ENCODE measurements around the gene ANAPC2. TPM values are rescaled to one million over a fixed set of nuclear protein-coding genes. Genes with fewer than 3 reads are reported as not detected.

Gene ANAPC2
- total RNA-seq, 1 experiment from 2014 or later = 21.9 TPM

DNA sequence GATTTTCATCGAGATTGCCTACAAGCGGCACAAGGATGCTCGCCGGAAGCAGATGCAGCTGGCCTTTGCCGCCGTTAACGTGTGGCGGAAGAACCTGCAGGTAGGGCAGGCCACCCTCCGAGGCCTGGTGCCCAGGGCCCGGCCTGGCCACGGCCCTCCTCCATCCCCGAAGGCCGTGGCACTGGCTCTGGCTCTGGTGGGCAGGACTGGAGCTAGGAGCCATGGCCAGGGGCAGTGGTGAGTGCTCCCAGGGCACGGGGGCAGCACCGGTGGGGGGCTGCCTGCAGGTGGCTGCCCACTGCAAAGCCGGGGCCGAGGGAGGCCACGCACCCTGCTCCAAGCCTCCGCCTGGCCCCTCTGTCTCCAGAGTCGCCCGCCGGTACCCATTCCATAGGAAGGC lies 24.6 kb downstream of the ANAPC2 start:
- no peak for DNase-seq (ENCODE audit: low read depth)

DNA sequence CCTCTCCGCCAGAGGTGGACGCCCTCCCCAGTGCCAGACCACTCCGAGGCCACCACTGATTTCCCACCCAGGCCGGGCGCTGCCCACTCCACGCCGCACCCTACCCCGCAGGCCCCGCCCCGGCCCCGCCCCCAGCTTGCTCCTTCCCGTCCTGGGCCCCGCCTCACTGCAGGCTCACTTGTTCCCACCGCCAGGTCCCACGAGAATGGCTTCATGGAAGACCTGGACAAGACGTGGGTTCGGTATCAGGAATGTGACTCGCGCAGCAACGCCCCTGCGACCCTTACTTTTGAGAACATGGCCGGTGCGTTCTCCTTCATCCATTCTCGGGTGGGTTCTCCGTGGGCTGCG lies 25.0 kb downstream of the ANAPC2 start:
- DNase-seq (ENCODE audit: low read depth) = no peak

DNA sequence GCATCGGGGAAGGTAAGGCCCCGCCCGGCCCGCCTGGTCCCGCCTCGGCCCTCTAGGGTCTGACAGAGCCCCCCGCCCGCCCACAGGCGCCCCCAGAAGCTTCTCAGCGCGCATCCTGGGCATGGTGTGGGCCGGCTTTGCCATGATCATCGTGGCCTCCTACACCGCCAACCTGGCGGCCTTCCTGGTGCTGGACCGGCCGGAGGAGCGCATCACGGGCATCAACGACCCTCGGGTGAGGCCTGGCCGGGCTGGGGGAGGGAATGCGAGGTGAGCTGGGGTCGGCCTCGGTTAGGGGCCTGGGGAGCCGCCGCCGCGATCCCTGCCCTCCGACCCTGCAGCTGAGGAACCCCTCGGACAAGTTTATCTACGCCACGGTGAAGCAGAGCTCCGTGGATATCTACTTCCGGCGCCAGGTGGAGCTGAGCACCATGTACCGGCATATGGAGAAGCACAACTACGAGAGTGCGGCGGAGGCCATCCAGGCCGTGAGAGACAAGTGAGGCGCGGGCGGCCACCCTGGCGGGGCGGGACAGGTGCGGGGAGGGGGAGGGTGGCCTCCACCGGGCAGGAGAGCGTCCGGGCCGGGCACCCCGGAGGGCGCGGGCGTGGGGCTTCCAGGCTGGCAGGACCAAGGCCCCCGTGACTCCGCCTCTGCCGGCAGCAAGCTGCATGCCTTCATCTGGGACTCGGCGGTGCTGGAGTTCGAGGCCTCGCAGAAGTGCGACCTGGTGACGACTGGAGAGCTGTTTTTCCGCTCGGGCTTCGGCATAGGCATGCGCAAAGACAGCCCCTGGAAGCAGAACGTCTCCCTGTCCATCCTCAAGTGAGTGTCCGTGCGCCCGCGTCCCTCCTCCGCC lies 25.6 kb downstream of the ANAPC2 start:
- DNase-seq (ENCODE audit: low read depth) = no peak

DNA sequence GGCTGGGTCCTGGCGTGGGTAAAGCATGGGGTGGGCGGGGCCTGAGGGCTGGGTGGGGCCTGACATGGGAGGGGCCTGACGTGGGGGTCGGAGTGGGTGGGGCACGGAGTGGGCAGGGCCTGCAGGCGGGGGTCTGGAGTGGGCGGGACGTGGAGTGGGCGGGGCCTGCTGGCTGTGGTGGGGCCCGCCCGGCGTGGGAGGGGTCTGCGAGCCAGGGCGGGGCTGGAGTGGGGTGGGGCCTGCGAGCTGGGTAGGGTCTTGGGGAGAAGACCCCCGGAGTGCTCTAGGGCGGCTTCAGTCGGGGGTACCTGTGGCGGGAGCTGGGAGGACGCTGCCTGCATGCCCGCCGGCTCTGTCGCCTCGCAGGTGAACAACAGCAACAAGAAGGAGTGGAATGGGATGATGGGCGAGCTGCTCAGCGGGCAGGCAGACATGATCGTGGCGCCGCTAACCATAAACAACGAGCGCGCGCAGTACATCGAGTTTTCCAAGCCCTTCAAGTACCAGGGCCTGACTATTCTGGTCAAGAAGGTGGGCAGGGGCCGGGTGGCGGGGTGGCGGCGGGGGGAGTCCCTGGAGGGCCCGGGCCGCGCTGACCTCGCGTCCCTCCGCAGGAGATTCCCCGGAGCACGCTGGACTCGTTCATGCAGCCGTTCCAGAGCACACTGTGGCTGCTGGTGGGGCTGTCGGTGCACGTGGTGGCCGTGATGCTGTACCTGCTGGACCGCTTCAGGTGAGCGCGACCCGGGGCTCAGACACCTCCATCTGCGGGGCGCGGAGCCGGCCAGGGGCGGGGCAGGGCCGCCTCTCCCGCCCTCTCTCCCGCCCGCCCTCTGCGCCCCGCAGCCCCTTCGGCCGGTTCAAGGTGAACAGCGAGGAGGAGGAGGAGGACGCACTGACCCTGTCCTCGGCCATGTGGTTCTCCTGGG lies 26.5 kb downstream of the ANAPC2 start:
- no peak for DNase-seq (ENCODE audit: low read depth)

DNA sequence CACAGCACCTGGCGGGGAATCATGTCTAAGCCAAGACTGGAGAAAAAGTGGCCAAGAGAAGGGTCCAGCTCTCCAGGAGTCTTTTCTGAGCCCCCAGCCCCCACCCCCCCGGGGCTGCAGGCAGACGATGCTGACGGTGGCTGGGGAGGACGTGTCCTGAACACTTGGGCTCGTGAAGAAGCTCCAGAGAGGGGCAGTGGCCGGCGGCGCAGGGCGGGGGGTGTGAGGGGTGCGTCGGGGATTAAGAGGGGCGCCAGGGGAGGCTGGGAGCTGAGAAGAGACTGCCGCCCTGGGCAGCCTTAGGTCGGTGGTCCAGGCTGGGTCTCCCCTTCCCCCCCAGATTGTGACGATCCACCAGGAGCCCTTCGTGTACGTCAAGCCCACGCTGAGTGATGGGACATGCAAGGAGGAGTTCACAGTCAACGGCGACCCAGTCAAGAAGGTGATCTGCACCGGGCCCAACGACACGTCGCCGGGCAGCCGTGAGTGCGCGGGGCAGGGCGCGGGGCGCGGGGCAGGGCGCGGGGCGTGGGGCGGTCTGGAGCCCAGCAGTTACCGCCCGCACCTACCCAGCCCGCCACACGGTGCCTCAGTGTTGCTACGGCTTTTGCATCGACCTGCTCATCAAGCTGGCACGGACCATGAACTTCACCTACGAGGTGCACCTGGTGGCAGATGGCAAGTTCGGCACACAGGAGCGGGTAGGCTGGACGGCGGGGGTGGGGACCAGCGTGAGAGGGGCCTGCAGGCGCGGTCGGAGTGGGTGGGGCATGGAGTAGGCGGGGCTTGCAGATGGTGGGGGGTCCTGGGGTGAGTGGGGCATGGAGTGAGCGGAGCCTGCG lies 27.4 kb downstream of the ANAPC2 start:
- no peak for DNase-seq (ENCODE audit: low read depth)

DNA sequence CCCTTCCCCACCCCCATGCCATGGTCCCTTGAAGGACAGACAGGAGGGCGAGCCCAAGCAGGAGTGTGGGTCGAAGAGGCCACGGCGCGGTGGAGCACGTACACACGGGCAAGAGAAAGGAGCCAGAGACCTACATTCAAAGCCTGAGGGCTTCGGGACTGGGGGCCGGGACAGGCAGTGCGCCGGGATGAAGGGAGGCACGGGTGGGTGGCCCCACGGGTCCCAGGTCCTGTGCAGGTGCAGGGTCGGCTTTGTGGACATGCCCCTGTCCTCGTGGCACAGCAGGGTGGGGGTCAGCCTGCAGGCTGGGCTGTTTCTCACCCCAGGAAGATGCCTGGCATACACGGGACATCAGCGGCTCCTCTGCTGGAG lies 28.3 kb downstream of the ANAPC2 start:
- DNase-seq (ENCODE audit: low read depth) = no peak

DNA sequence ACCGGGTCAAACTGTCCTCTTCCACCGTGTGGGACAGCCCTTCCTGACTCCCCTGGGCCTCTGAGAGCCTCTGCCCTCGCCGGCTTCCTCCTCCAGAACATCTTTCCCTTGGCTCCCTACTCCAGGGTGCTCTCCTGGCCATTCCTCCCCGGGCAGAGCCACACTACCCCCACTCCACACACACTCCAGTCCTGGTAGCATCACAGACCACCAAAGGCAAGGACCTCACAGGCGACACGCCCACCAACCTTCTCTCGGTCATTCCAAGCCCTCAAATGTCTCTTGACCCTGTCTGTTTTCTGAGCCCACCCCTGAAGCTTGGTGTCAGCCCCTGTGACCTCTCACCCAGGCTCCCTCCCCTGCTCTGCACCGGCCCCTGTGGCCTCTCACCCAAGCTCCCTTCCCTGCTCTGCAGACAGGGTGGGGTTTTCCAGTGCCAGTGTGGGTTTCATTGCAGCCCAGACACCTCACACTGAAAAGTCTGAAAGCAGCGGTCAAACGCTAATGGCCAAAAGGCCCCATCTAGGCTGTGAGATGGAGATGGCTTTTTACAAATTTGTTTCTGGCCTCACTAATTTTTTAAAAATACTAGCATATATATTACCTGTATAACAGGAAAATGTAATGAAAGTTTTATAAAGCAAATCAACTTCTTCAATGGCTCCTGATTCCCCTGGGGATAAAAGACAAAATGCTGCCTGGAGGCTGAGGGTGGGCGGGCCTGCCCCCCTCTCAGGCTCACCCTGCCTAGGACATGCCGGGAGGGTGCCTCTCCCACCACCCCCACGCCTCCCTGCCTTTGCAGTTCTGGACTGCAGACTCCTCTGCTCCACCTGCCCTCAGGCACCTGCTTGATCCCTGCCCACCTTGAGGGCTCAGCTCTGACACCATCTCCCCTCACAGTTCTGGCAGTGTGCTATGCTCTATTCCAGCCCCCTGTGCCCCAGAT lies 29.0 kb downstream of the ANAPC2 start:
- DNase-seq (ENCODE audit: low read depth) = no peak

DNA sequence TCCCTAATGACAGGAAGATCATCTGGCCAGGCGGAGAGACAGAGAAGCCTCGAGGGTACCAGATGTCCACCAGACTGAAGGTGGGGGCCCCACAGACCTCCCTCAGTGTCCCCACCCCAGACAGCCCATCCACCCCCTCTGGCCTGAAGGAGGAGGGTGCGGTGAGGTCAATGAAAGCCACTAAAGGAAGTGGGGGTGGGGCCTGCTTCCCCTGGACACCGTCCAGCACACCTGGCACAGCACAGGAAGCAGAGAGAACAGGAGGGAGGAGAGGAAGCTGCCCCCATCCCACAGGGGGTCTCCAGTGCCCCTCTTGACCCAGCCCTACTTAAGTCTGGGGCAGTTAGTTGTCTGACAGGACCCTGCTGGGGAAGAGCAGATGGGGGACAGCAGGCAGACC lies 29.7 kb downstream of the ANAPC2 start:
- no peak for DNase-seq (ENCODE audit: low read depth)

DNA sequence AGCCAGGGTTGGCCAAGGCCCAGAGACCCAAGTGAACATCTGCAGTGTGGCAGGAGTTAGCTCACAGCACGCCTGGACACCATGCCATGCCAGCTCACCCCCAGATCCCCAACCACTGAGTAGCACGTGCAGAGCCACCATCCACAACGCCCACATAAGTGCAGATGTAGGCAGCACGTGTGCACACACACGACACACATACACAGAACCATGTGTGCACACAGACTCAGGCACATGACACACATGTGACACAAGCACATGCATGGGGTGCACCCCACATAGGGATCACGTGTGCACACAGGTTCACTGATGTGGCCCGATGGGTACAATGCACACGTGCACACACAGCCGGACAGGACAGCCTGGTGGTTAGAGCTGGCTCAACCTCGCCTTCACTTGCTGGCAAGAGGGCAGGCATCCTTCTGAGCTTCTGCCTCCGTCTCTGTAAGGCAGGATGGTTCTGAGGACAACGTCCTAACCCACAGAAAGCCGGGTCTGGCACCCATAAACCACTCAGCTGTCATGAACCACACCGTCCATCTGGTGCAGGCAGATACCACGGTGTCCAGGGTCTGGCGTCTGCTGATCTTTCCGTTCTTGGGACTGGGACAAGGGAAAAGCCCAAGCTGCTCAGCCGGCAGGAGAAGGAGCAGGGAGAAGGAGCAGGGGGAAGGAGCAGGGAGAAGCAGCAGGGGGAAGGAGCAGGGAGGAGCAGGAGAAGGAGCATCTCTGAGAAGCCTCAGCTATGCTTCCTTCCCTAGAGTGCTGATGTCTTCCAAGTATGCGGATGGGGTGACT lies 30.5 kb downstream of the ANAPC2 start:
- no peak for DNase-seq (ENCODE audit: low read depth)

DNA sequence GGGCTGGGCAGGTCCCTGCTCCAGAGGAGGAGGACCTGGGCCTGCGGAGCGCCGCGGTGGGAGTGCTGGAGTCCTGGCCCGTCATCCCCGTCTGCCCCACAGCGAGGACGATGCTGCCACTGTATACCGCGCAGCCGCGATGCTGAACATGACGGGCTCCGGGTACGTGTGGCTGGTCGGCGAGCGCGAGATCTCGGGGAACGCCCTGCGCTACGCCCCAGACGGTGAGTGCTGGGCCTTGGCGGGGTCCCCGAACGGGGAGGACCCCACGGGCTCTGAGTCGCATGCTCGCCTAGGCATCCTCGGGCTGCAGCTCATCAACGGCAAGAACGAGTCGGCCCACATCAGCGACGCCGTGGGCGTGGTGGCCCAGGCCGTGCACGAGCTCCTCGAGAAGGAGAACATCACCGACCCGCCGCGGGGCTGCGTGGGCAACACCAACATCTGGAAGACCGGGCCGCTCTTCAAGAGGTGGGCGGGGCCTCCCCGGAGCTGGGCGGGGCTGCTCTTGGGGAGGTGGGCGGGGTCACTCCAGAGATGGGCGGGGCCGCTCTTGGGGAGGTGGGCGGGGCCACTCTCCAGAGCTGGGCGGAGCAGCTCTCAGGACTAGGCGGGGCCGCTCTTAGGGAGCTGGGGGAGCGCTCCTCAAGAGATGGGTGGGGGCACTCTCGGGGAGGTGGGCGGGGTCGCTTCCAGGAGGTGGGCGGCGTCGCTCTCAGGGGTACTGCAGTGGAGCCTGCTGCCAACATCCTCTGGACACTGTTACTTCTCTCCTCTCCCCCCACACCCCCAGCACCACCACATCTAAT lies 31.6 kb downstream of the ANAPC2 start:
- DNase-seq (ENCODE audit: low read depth) = no peak

DNA sequence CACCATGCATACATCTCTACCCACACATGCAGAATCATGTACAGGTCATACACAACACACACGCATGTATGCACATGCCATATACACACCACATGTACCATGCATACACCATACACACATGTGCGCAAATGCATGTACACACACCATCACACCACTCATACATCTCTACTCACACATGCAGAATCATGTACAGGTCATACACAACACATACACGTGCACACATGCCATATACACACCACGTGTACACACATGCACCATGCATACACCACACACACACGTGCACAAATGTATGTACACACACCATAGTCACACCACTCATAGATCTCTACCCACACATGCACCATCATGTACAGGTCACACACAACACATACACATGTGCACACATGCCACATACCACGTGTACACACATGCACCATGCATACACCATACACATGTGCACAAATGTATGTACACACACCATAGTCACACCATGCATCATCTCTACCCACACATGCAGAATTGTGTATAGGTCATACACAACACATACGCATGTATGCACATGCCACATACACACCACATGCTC lies 35.4 kb downstream of the ANAPC2 start:
- DNase-seq (ENCODE audit: low read depth) = no peak

DNA sequence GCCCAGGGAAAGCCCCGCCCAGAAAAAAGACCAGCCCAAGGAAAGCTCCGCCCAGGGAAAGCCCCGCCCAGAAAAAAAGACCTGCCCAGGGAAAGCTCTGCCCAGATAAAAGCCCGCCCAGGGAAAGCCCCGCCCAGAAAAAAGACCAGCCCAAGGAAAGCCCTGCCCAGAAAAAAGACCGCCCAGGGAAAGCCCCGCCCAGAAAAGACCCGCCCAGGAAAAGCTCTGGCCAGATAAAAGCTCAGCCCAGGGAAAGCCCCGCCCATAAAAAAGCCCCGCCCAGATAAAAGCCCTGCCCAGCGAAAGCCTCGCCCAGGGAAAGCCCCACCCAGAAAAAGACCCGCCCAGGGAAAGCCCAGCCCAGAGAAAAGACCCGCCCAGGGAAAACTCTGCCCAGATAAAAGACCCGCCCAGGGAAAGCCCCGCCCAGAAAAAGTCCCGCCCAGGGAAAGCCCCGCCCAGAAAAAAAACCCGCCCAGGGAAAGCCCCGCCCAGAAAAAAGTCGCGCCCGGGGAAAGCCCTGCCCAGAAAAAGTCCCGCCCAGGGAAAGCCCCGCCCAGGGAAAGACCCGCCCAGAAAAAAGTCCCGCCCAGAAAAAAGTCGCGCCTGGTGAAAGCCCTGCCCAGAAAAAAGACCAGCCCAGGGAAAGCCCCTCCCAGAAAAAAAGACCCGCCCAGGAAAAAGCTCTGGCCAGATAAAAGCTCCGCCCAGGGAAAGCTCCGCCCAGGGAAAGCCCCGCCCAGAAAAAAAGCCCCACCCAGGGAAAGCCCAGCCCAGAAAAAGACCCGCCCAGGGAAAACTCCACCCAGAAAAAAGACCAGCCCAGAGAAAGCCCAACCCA lies 37.5 kb downstream of the ANAPC2 start:
- DNase-seq (ENCODE audit: low read depth) = no peak

DNA sequence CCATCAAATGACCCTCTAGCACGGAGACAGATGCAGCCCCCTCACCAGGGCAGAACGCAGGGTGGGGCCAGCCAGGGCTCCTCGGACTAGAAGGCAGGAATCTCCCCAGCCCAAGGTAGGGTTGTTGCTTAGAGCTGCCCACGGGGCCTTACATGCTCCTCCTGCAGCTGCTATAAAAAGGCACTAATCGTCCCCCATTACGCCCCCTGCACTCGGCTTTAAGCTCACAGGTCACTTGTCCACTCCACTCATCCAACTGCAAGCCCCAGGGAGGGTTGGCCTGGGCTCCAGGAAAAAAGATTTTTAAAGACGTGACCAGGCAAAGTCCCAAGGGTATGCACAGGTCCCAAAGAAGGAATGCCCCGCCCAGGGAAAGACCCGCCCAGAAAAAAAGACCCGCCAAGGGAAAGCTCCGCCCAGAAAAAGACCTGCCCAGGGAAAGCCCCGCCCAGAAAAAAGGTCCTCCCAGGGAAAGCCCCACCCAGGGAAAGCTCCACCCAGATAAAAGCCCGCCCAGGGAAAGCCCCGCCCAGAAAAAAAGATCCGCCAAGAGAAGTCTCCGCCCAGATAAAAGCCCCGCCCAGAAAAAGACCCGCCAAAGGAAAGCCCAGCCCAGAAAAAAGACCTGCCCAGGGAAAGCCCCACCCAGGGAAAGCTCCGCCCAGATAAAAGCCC lies 38.3 kb downstream of the ANAPC2 start:
- DNase-seq (ENCODE audit: low read depth) = no peak

DNA sequence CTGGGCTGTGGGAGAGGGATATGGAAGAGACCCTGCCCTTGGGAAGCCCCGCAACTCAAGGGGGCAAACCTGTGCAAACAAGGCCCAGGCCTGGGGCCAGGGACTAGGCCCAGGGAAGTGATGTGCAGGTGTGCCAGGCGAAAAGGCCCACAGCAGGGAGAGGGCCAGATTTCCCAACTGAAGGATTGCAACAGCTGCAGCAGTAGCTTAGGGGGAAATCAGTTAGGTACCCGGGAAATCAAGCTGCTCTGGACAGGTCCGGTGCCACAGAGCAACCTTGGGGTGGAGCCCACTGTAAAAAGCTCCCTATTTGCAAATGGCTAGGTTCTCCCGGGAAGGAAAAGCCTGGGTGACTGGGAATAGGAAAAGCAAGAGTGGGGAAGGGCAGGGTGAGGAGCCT lies 39.0 kb downstream of the ANAPC2 start:
- DNase-seq (ENCODE audit: low read depth) = no peak

DNA sequence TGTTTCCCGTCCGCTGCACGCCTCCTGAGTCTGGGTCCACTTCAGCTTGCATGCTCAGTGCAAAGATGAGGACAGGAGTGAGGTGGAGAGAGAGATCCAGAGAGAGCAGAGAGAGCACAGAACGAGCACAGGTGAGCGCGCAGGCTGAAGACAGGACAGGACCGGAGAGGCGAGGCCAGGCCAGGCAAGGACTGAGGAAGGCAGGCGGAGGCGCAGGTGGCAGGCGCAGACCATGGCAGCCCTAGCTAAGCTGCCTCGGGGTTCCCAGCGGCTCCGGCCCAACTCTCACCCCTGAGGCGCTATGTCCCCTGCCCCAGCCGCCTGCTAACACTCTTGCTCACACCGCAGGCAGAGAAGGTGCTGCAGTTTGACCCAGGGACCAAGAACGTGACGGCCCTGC lies 39.7 kb downstream of the ANAPC2 start:
- no peak for DNase-seq (ENCODE audit: low read depth)

DNA sequence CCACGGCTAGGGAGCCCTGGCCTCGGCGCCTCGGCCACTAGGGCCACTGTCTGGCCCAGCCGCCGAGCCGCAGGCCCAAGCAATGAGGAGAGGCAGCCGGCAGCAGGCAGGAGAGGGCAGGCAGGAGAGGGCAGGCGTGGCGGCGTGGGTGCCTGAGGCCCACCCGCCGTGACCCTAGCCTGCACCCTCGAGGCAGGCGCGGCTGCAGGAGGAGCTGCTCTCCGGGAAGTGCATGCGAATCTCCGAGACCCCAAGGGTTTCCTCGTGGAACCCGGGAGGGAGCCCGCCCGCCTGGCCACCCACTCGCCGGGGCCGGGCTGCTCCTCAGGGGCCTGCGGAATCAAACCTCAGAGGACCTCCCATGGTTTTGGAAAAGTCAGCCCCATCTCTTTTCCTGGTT lies 40.1 kb downstream of the ANAPC2 start:
- DNase-seq (ENCODE audit: low read depth) = no peak

DNA sequence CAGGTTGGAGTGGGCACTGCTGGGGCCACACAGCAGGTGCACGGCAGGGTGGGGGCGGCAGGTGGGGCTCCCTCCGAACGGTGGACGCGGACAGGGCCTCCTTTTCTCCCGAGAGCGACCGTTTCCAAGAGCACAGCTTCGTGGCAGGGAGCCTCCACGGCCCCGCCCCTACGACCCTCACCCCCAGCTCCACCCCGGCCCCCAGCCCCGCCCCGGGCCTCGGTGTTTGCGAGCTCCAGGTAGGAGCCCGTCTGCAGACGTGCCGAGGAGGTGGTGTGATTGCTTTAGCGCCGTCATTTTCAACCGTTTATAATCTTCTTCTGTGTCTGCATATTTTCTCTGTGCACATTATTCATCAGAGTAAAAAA lies 40.6 kb downstream of the ANAPC2 start:
- no peak for DNase-seq (ENCODE audit: low read depth)
